PFSK-1 (cell line): Measurements from ENCODE around the gene STON2.

Experiments used
- POLR2AphosphoS5 ChIP-seq: IDR thresholded peaks from 2 replicates; pipeline ENCODE4 v1.6.1; 2012; ENCODE audit warnings: low read depth, mild to moderate bottlenecking, control low read depth, low read length, moderate library complexity
- SIN3A ChIP-seq: IDR thresholded peaks from 2 replicates; pipeline ENCODE4 v1.6.1; 2012; ENCODE audit warnings: mild to moderate bottlenecking, low read length, moderate library complexity, borderline replicate concordance; ENCODE audit not compliant: insufficient read depth

DNA sequence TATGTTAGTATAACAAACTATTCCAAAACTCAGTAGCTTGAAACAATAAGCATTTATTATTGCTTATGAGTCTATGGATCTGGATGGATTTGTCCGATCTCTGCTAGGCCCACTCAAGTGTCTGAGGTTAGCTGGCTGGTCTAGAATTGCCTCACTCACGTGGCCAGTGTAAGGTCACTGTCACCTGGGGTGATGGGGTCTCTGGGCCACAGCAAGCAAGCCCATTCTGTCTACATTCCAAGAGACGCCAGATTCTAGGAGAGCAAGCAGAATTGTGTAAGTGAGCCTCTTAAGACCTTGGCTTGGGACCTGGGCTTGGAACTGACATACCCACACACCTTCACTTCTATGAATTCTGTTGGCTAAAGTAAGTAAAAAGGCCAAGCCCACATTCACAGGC lies 80.2 kb downstream of the STON2 start:
- TF ChIP-seq SIN3A (no peak), POLR2AphosphoS5 (no peak)
